ENCODE measurements around the gene R3HDM1. TPM values are rescaled to one million over a fixed set of nuclear protein-coding genes. Genes with fewer than 3 reads are reported as not detected.

Gene R3HDM1
- total and polyA plus RNA-seq, 2 donors (not counting 1 experiment from before 2014, with no cell fraction given): 23.7 to 57.8 TPM

GRCh38 chr2:135657806-135658582 is 126.7 kb downstream of the R3HDM1 start:
- no peak for TF ChIP-seq EZH2 (IDR thresholded peaks at IDR 0.05; ENCODE audit: borderline replicate concordance, insufficient read depth, low read depth, low read length, poor library complexity, severe bottlenecking)
- TF ChIP-seq CTCF (IDR thresholded peaks at IDR 0.05): no peak
- Histone ChIP-seq H2AFZ (ENCODE audit: insufficient read depth, low read depth, low read length, poor library complexity, severe bottlenecking) (no peak overlapping the region), H3K27ac (ENCODE audit: low read length in 2 of 2) (no peak overlapping the region), H3K9ac (ENCODE audit: low read length) (no peak overlapping the region), H3K4me1 (ENCODE audit: control insufficient read depth in 2 of 2, insufficient read depth in 2 of 2, low read length in 2 of 2) (no peaks in the 10 kb centered on the region), H4K20me1 (ENCODE audit: control insufficient read depth, insufficient read depth, low read length, poor library complexity, severe bottlenecking) (no peaks in the 10 kb centered on the region), H3K4me2 (replicated peaks; ENCODE audit: low read depth, low read length, poor library complexity, severe bottlenecking) (no peak overlapping the region), H3K4me3 (ENCODE audit: control extremely low read depth in 1 of 5, extremely low read depth in 1 of 5, insufficient read depth in 1 of 5, low read depth in 2 of 5, low read length in 4 of 5) (no peak overlapping the region), H3K36me3 (replicated peaks in 1 of 2; ENCODE audit: control extremely low read depth in 1 of 2, control insufficient read depth in 1 of 2, extremely low read depth in 1 of 2, insufficient read depth in 2 of 2, low read length in 1 of 2) (peaks cover 0 to 29% of the 10 kb centered on the region in 2 experiments), H3K9me3 (ENCODE audit: control extremely low read depth in 1 of 3, control insufficient read depth in 2 of 3, insufficient read depth in 1 of 3, low read length in 2 of 3) (no peaks in the 10 kb centered on the region), H3K79me2 (ENCODE audit: control insufficient read depth, insufficient read depth, low read length) (no peaks in the 10 kb centered on the region), H3K27me3 (replicated peaks in 1 of 4; ENCODE audit: control extremely low read depth in 1 of 4, control insufficient read depth in 3 of 4, insufficient read depth in 4 of 4, low read length in 3 of 4) (no peaks in the 10 kb centered on the region)
- POLR2A ChIA-PET: no interaction called here
- no peaks in the 10 kb centered on the region for H3K9me3 Mint-ChIP-seq (ENCODE audit: insufficient read depth)
- H3K27ac Mint-ChIP-seq: no peak overlapping the region
- peak overlapping the region; percentile 55 for H3K4me3 Mint-ChIP-seq
- intact Hi-C loops (cut with micrococcal nuclease): no loop called here
- no peaks in the 10 kb centered on the region for H3K4me1 Mint-ChIP-seq
- H3K27me3 Mint-ChIP-seq: no peaks in the 10 kb centered on the region
- WGBS (ENCODE audit: insufficient coverage): 100% methylated on average over 4 of the region's 12 CpGs
- DNase-seq (peak; percentile 4), ATAC-seq (ENCODE audit: low read depth) (no peak)
- CTCF ChIA-PET: no interaction called here

- no peaks in the 10 kb centered on the region for H3K9me3 ChIP-seq (ENCODE audit: control extremely low read depth in 1 of 3, control insufficient read depth in 2 of 3, insufficient read depth in 1 of 3, low read length in 2 of 3)
- no peak overlapping the region for H3K27ac ChIP-seq (ENCODE audit: low read length in 2 of 2)
- intact Hi-C loops (cut with micrococcal nuclease): no loop called here
- no CpG with 5 or more reads among the region's 1 CpG for WGBS (ENCODE audit: insufficient coverage)
- ATAC-seq (ENCODE audit: low read depth) (no peak), DNase-seq (no peak)
- no peak overlapping the region for H2AFZ ChIP-seq (ENCODE audit: insufficient read depth, low read depth, low read length, poor library complexity, severe bottlenecking)
- no peak overlapping the region for H3K9ac ChIP-seq (ENCODE audit: low read length)
- H3K36me3 ChIP-seq (replicated peaks in 1 of 2; ENCODE audit: control extremely low read depth in 1 of 2, control insufficient read depth in 1 of 2, extremely low read depth in 1 of 2, insufficient read depth in 2 of 2, low read length in 1 of 2): peaks cover 0 to 22% of the 10 kb centered on the region in 2 experiments
- Mint-ChIP-seq H3K27me3 (no peaks in the 10 kb centered on the region), H3K9me3 (ENCODE audit: insufficient read depth) (no peaks in the 10 kb centered on the region), H3K27ac (no peak overlapping the region), H3K4me1 (no peaks in the 10 kb centered on the region), H3K4me3 (no peak overlapping the region)
- H3K4me2 ChIP-seq (replicated peaks; ENCODE audit: low read depth, low read length, poor library complexity, severe bottlenecking): no peak overlapping the region
- no peaks in the 10 kb centered on the region for H4K20me1 ChIP-seq (ENCODE audit: control insufficient read depth, insufficient read depth, low read length, poor library complexity, severe bottlenecking)
- no peaks in the 10 kb centered on the region for H3K4me1 ChIP-seq (ENCODE audit: control insufficient read depth in 2 of 2, insufficient read depth in 2 of 2, low read length in 2 of 2)
- TF ChIP-seq CTCF (IDR thresholded peaks at IDR 0.05) (no peak), EZH2 (IDR thresholded peaks at IDR 0.05; ENCODE audit: borderline replicate concordance, insufficient read depth, low read depth, low read length, poor library complexity, severe bottlenecking) (no peak)
- CTCF ChIA-PET: no interaction called here
- no peaks in the 10 kb centered on the region for H3K79me2 ChIP-seq (ENCODE audit: control insufficient read depth, insufficient read depth, low read length)
- POLR2A ChIA-PET: no interaction called here
- no peak overlapping the region for H3K4me3 ChIP-seq (ENCODE audit: control extremely low read depth in 1 of 5, extremely low read depth in 1 of 5, insufficient read depth in 1 of 5, low read depth in 2 of 5, low read length in 4 of 5)
- no peaks in the 10 kb centered on the region for H3K27me3 ChIP-seq (replicated peaks in 1 of 4; ENCODE audit: control extremely low read depth in 1 of 4, control insufficient read depth in 3 of 4, insufficient read depth in 4 of 4, low read length in 3 of 4)
Measured at GRCh38 chr2:135662088-135662487, 130.8 kb downstream of the R3HDM1 start.

Measured in B cell (primary cell).